GM19324 (cell line): ENCODE results near the gene CHAF1A.

Source experiments
- ATAC-seq: cut with Tn5 transposase; IDR thresholded peaks from one replicate; pipeline ENCODE4 v1.9.1; 2021; ENCODE audit warnings: mild to moderate bottlenecking, moderate library complexity; ENCODE audit not compliant: unreplicated experiment, low FRiP score

Gene CHAF1A

GRCh38 chr19:4477034-4477801 is 74.8 kb downstream of the CHAF1A start:
- ATAC-seq: no peak

GRCh38 chr19:4482721-4483364 is 80.4 kb downstream of the CHAF1A start:
- no peak for ATAC-seq

- ATAC-seq: no peak
Measured at GRCh38 chr19:4483385-4483784, 80.9 kb downstream of the CHAF1A start.

GRCh38 chr19:4487572-4487971 is 85.1 kb downstream of the CHAF1A start:
- ATAC-seq: no peak

GRCh38 chr19:4488496-4488895 is 86.1 kb downstream of the CHAF1A start:
- no peak for ATAC-seq

GRCh38 chr19:4491446-4491845 is 89.0 kb downstream of the CHAF1A start:
- ATAC-seq: no peak

- ATAC-seq: no peak
Measured at GRCh38 chr19:4492337-4493103, 90.1 kb downstream of the CHAF1A start.
